ENCODE results near the gene RALGAPA1.

RALGAPA1 gene

DNA sequence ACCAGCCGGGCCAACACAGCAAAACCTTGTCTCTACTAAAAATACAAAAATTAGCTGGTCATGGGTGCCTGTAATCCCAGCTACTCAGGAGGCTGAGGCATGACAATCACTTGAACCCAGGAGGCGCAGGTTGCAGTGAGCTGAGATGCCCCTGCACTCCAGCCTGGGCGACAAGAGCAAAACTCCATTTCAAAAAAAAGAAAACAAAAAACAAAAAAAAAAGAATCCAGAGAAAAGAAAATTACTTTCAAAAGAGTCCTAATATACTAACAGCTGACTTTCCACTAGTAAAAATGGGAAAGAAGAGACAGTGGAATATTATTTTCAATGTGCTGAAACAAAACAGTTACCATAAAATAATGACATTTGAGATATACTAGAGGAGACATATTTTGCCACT is 283.4 kb downstream of the RALGAPA1 start:
- TF ChIP-seq, protein P1, sequence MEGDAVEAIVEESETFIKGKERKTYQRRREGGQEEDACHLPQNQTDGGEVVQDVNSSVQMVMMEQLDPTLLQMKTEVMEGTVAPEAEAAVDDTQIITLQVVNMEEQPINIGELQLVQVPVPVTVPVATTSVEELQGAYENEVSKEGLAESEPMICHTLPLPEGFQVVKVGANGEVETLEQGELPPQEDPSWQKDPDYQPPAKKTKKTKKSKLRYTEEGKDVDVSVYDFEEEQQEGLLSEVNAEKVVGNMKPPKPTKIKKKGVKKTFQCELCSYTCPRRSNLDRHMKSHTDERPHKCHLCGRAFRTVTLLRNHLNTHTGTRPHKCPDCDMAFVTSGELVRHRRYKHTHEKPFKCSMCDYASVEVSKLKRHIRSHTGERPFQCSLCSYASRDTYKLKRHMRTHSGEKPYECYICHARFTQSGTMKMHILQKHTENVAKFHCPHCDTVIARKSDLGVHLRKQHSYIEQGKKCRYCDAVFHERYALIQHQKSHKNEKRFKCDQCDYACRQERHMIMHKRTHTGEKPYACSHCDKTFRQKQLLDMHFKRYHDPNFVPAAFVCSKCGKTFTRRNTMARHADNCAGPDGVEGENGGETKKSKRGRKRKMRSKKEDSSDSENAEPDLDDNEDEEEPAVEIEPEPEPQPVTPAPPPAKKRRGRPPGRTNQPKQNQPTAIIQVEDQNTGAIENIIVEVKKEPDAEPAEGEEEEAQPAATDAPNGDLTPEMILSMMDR (IDR thresholded peaks at IDR 0.05; ENCODE audit: borderline replicate concordance, insufficient read depth, low read depth, low read length), result no peak
- no peak overlapping the region for H3K4me3 ChIP-seq (ENCODE audit: low read depth, low read length)

- no peak overlapping the region for H3K4me3 ChIP-seq (ENCODE audit: low read depth, low read length)
- TF ChIP-seq, protein P1 (IDR thresholded peaks at IDR 0.05; ENCODE audit: borderline replicate concordance, insufficient read depth, low read depth, low read length), result no peak
These were observed 289.1 kb downstream of the RALGAPA1 start for GRCh38 chr14:35519986-35520385.

DNA sequence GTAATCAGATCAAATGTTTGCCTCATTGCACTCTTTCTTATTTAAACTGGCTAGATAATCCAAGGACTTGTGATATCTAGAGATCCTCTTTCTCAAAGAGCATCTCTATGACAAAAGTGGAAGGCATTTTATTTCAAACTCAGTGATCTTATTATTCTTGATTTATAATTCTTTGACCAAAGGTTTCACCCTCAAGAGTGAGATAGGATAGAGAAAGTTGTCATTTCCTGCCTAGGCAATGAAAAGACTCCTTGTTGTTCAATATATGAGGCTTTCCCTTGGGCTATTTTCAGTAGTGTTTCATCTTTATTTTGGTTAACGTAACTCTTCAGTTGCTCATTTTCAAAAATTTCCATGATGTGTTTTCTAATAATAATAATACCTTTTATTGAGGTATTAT is 293.2 kb downstream of the RALGAPA1 start:
- no peak overlapping the region for H3K4me3 ChIP-seq (ENCODE audit: low read depth, low read length)
- TF ChIP-seq, protein P1 (IDR thresholded peaks at IDR 0.05; ENCODE audit: borderline replicate concordance, insufficient read depth, low read depth, low read length), result no peak

DNA sequence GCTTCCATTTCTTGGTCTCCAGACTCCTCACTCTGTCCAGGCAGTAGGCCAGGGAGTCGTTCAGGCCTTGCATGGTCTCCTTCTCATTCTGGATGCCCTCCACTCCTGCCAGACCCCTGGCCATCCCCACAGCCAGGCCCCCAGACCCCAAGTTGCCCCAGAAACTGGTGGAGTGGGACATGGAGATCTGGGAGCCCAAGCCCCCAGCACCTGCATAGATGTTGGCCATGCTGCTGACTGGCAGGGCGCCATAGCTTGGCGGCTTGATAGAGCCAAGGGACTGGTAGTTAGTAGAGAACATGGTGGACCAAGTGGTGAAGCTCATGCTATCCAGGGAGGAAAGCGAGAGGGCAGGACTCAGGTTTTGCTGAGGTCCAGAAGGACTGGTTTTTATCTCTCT is 296.3 kb downstream of the RALGAPA1 start:
- TF ChIP-seq, protein P1 (IDR thresholded peaks at IDR 0.05; ENCODE audit: borderline replicate concordance, insufficient read depth, low read depth, low read length), result no peak
- H3K4me3 ChIP-seq (ENCODE audit: low read depth, low read length), result no peak overlapping the region

DNA sequence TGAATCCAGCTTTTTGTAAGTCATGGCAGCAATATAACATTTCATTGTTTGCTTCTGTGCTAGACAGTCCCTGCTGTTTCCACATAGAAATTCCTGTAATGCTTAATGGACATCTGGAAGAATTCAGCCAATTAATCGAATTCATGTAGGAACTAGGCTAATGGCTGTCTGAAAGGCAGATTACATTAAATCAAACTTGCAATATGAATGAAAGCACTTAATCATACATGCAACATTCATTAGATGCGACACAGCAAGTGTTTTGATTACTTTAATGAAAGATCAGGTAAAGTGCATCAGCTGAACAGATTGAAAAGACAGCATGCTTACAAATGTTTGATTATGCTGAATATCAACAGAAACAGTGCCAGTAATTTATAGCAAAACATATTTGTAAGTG is 299.2 kb downstream of the RALGAPA1 start:
- TF ChIP-seq, protein P1 (IDR thresholded peaks at IDR 0.05; ENCODE audit: borderline replicate concordance, insufficient read depth, low read depth, low read length), result no peak
- H3K4me3 ChIP-seq (ENCODE audit: low read depth, low read length), result no peak overlapping the region

- no peak overlapping the region for H3K4me3 ChIP-seq (ENCODE audit: low read depth, low read length)
- TF ChIP-seq, protein P1 (IDR thresholded peaks at IDR 0.05; ENCODE audit: borderline replicate concordance, insufficient read depth, low read depth, low read length), result no peak
These were observed 302.2 kb downstream of the RALGAPA1 start for GRCh38 chr14:35506927-35507326.

- no peak overlapping the region for H3K4me3 ChIP-seq (ENCODE audit: low read depth, low read length)
- TF ChIP-seq, protein P1 (IDR thresholded peaks at IDR 0.05; ENCODE audit: borderline replicate concordance, insufficient read depth, low read depth, low read length), result no peak
These were observed 302.6 kb downstream of the RALGAPA1 start for GRCh38 chr14:35506461-35506860.

Data from GM12875 (cell line).